Activated T-helper 9 cell treated with anti-CD3 and anti-CD28 coated beads, Interleukin-2, amount 50 U/mL, for 16 hours (primary cell): ENCODE data around the gene ANKRD12.
"Not testable (repeated sequence)": the region's sequence is repeated elsewhere in the genome, so short reads cannot be mapped to it uniquely, and the experiment has no call there.

Experiments used
- DNase-seq: peaks from one replicate; pipeline ENCODE4 v3.0.0-alpha.2; 2020; ENCODE audit warnings: low read depth

ANKRD12 gene

GRCh38 chr18:9234528-9234927 lies 97.9 kb downstream of the ANKRD12 start:
- DNase-seq, result no peak

- DNase-seq, result no peak
These were observed 101.4 kb downstream of the ANKRD12 start for GRCh38 chr18:9237981-9238380.

- DNase-seq, result no peak
These were observed 103.1 kb downstream of the ANKRD12 start for GRCh38 chr18:9239720-9240119.

- DNase-seq, result no peak
These were observed 103.7 kb downstream of the ANKRD12 start for GRCh38 chr18:9240270-9240669.

GRCh38 chr18:9243029-9243428 lies 106.4 kb downstream of the ANKRD12 start:
- DNase-seq, result no peak

GRCh38 chr18:9244376-9244775 lies 107.8 kb downstream of the ANKRD12 start:
- DNase-seq, result no peak

GRCh38 chr18:9248661-9249060 lies 112.1 kb downstream of the ANKRD12 start:
- DNase-seq, result no peak

GRCh38 chr18:9249254-9249653 lies 112.7 kb downstream of the ANKRD12 start:
- no peak for DNase-seq

- DNase-seq, result no peak
These were observed 122.6 kb downstream of the ANKRD12 start for GRCh38 chr18:9259173-9259572.

GRCh38 chr18:9260388-9261380 lies 124.1 kb downstream of the ANKRD12 start:
- no peak for DNase-seq

GRCh38 chr18:9263264-9263663 lies 126.7 kb downstream of the ANKRD12 start:
- DNase-seq, result no peak

- not testable (repeated sequence) for DNase-seq
These were observed 128.2 kb downstream of the ANKRD12 start for GRCh38 chr18:9264797-9265196.

GRCh38 chr18:9273221-9273620 lies 136.6 kb downstream of the ANKRD12 start:
- DNase-seq, result no peak

- no peak for DNase-seq
These were observed 139.3 kb downstream of the ANKRD12 start for GRCh38 chr18:9275890-9276289.

- no peak for DNase-seq
These were observed 141.4 kb downstream of the ANKRD12 start for GRCh38 chr18:9278028-9278427.

GRCh38 chr18:9280849-9281248 lies 144.3 kb downstream of the ANKRD12 start:
- DNase-seq, result no peak

GRCh38 chr18:9281780-9282179 lies 145.2 kb downstream of the ANKRD12 start:
- DNase-seq, result no peak

- no peak for DNase-seq
These were observed 147.2 kb downstream of the ANKRD12 start for GRCh38 chr18:9283791-9284190.

- no peak for DNase-seq
These were observed 149.0 kb downstream of the ANKRD12 start for GRCh38 chr18:9285604-9286003.

GRCh38 chr18:9287036-9287435 lies 150.5 kb downstream of the ANKRD12 start:
- DNase-seq, result no peak

GRCh38 chr18:9289698-9290097 lies 153.1 kb downstream of the ANKRD12 start:
- no peak for DNase-seq

- DNase-seq, result no peak
These were observed 153.6 kb downstream of the ANKRD12 start for GRCh38 chr18:9290156-9290555.

GRCh38 chr18:9292047-9292446 lies 155.5 kb downstream of the ANKRD12 start:
- no peak for DNase-seq

- DNase-seq, result no peak
These were observed 157.4 kb downstream of the ANKRD12 start for GRCh38 chr18:9293948-9294347.
